A549 (cell line): Measurements from ENCODE around the gene SLC38A2.

Experiments
- CTCF ChIP-seq: fragments of >200 bp; sonication (Bioruptor Twin); formaldehyde crosslinking; IDR thresholded peaks from 3 replicates; pipeline ENCODE4 v1.5.1; 2016
- POLR2A ChIP-seq: IDR thresholded peaks from 2 replicates; pipeline ENCODE4 v1.6.1; 2012; ENCODE audit warnings: mild to moderate bottlenecking, low read length
- ZC3H11A ChIP-seq: fragments of 450-650 bp; IDR thresholded peaks from 2 replicates; pipeline ENCODE4 v1.6.1; 2014; ENCODE audit warnings: antibody characterized with exemption, mild to moderate bottlenecking

GRCh38 chr12:46358791-46359666 lies 13.5 kb downstream of the SLC38A2 start:
- TF ChIP-seq POLR2A (no peak), CTCF (no peak), ZC3H11A (no peak)
